Measurements from ENCODE around the gene HEATR1.

GRCh38 chr1:236502579-236502971 lies 101.7 kb downstream of the HEATR1 start:
- TF ChIP-seq POLR2A (IDR thresholded peaks at IDR 0.05) (no peak), CTCF (IDR thresholded peaks at IDR 0.05) (no peak)

Data from thyroid gland (tissue), 4 donors.